Suprapubic skin (tissue), 4 donors: ENCODE data around the gene MYO5C.

ENCODE experiments used
- EP300 ChIP-seq: sonication (generic); formaldehyde crosslinking; IDR thresholded peaks from one replicate; pipeline ENCODE4 v1.6.1; 2017; ENCODE audit warnings: antibody characterized with exemption
- POLR2A ChIP-seq, 2 donors: fragments of 450-650 bp; IDR thresholded peaks; one replicate each; pipeline ENCODE4 v1.6.1; 2017; ENCODE audit warnings: antibody characterized with exemption in 2 of 2, mild to moderate bottlenecking in 2 of 2, moderate library complexity in 2 of 2
- POLR2AphosphoS5 ChIP-seq, 3 donors: sonication (generic); formaldehyde crosslinking; IDR thresholded peaks; one replicate each; pipeline ENCODE4 v1.6.1; 2017; ENCODE audit warnings: antibody characterized with exemption in 3 of 3
- TF ChIP-seq, protein P1 (sequence below), 2 donors: fragments of 200-600 bp in 1 of 2; fragments of 450-650 bp in 1 of 2; sonication (generic) in 1 of 2; IDR thresholded peaks; one replicate each; pipeline ENCODE4 v1.5.1; 2016 to 2019; ENCODE audit warnings: antibody characterized with exemption in 2 of 2, mild to moderate bottlenecking in 1 of 2, moderate library complexity in 1 of 2

DNA sequence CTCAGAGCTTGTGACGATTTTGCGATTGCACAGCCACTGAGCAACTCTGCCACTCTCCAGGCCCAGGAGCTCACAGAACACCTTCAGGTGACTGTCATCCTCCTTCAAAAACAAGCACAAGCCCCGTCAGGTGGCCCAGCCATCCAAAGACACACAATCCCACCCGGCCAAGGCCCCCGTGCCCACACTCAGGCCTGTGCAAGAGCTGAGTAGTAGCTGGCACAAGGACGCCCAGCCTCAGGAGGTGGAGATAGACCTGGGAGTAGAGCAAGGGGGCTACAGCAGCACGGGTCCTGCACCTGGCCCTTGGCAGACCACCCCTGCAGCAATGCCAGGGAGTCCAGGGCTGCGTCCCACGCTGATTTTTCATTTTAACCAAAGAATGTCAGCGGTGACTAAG is 34.6 kb downstream of the MYO5C start:
- TF ChIP-seq, protein P1, sequence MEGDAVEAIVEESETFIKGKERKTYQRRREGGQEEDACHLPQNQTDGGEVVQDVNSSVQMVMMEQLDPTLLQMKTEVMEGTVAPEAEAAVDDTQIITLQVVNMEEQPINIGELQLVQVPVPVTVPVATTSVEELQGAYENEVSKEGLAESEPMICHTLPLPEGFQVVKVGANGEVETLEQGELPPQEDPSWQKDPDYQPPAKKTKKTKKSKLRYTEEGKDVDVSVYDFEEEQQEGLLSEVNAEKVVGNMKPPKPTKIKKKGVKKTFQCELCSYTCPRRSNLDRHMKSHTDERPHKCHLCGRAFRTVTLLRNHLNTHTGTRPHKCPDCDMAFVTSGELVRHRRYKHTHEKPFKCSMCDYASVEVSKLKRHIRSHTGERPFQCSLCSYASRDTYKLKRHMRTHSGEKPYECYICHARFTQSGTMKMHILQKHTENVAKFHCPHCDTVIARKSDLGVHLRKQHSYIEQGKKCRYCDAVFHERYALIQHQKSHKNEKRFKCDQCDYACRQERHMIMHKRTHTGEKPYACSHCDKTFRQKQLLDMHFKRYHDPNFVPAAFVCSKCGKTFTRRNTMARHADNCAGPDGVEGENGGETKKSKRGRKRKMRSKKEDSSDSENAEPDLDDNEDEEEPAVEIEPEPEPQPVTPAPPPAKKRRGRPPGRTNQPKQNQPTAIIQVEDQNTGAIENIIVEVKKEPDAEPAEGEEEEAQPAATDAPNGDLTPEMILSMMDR (IDR thresholded peaks at IDR 0.05) = no peak
- TF ChIP-seq POLR2AphosphoS5 (IDR thresholded peaks at IDR 0.05) (no peak), POLR2A (IDR thresholded peaks at IDR 0.05) (no peak), EP300 (no peak)
